Stimulated activated naive CD8-positive, alpha-beta T cell treated with anti-CD3 and anti-CD28 coated beads, Interleukin-15, Interleukin-2, amounts not matched to agents 100 U/mL and 50 U/mL, for 24 hours (primary cell): ENCODE data around the gene THOP1.

Experiments used
- ATAC-seq: fragments of 150-1000 bp; cut with Tn5 transposase; one replicate; pipeline ENCODE4 v1.10.0; 2021
- DNase-seq: peaks from one replicate; pipeline ENCODE4 v3.0.0; 2021

The THOP1 gene

DNA sequence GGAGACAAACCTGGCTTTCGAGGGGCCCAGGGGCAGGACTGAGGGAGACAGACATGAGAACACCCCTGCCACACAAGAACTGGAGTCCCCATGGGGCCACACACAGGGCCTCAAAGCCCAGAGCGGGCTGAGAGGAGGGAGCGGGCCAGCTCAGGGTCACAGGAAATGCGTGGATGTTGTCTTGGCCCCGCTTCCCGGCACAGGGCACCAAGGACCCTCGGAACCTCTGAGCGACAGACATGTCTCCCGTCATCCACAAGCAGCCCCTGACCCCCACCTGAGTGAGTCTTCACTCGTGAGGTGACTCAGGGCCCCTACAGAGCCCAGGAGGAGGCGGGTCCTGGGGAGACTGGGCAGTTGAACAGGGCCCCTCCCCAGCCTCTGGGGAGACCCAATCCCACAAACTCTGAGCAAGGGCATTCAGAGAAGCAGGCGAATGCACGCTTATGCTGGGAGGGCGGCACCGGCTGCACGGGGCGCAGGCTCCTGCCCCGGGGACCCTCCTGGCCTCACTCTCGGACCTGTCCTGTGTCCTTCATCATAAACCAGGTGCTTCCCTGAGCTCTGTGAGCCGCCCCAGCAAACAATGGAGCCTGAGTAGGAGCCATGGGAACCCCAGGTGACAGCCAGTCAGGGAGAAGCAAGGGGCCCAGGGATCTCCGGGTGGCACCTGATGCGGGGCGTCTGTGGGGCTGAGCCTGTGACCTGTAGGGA is 22.4 kb upstream of the THOP1 start:
- ATAC-seq (no peak), DNase-seq (no peak)

DNA sequence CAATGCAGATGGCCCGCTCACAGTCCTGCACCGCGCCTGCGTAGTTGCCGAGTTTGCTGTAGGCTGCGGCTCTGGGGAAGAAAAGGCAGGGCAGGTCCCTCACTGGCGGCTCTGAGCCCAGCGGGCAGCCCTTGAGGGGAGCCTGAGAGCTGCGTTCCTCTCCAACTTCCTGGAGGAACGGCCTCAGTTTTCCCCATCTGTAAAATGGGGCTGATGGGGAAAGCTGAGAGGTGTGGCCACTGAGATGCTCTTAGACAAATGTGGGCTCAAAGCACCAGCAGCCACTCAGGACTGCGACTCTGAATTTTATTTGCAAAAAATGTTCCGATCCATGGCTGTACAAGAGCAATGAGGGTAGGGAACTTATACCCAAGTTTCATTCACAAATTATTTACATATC is 21.6 kb upstream of the THOP1 start:
- DNase-seq (no peak), ATAC-seq (no peak)

DNA sequence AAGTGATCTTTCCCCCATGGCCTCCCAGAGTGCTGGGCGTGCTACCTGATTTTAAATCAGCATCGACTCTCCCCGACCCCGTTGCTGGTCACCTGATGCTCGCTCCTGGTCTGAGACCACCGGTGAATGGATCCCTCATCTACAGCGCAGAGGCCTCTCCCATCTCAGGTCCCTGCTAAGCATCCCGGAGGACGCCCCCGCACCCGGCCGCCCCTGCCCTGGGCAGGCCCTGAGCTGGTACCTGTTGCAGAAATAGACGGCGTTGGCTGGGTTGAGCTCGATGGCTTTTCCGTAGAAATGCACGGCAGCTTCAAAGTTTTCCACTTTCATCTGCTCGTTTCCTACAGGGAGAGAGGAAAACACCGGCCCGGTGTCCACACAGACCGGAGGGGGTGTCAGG is 20.4 kb upstream of the THOP1 start:
- ATAC-seq = no peak
- no peak for DNase-seq

DNA sequence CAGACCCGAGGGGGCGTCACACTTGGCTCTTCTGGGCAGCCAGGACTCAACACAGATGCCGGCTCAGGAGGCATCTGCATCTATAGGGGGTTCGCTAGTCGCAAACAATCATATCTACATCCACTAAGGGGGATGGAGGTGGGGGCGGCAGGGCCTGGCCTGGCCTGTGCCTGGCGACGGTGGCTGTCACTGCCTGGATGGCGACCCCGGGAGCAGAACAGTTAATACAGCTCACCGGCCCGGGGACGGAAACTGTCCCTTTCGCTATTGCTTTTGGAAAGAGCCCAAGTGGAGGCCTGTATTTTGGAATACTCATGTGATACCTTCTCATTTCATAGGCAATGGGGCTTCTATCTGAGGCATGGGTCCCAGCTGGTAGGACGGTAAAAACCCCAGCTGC is 19.9 kb upstream of the THOP1 start:
- ATAC-seq (no peak), DNase-seq (no peak)

DNA sequence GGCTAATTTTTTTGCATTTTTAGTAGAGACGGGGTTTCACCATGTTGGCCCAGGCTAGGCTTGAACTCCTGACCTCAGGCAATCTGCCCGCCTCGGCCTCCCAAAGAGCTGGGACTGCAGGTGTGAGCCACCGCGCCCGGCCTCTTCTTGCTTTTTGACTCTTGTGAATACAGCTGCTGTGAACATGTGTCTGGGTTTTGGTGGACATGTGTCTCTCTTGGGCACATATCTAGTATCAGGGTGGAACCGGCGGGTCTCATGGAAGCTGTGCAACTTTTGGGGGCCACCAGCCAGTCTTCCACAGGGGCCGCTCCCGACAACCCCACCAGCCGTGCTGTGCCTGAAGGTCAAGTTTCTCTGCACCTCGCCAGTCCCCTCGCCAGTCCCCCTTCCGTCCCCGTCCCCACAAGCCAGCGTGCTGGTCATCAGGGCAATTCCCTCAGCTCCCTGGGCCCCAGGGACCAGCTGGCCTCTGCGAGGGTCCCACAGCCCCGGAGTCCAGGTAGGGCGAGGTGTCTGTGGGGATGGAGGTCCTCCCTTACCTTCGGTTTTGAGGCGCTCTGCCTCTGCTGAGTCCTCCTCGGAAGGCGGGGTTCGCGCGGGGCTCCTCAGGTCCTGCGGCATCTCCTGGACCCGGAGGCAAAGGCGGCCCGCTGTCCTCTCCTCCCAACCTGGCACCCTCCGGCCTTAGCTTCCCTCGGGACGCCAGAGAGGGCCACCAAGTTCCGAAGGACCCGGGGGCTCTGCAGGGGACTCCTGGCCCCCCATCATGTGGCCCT is 18.5 kb upstream of the THOP1 start:
- DNase-seq (no peak), ATAC-seq (no peak)

DNA sequence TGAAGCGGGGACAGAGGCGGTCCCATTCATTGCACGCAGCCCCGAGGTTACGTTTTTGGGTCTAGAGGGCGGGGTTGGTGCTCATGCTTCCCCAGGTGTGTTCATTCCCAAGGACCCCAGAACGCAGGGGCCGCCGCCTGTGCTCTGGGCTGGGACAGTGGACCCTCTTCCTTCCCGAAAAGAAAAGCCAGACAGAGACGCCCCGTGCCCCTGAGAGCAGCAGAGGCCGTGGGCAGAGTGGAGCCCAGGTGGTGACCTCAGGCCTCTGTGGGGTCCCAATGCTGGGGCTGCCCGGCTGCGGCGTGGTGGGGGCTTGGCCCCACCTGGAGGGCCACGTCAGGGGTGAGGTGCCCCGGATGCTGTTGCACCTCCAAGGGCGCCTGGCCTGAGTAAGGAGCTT is 17.6 kb upstream of the THOP1 start:
- ATAC-seq (no peak), DNase-seq (no peak)

DNA sequence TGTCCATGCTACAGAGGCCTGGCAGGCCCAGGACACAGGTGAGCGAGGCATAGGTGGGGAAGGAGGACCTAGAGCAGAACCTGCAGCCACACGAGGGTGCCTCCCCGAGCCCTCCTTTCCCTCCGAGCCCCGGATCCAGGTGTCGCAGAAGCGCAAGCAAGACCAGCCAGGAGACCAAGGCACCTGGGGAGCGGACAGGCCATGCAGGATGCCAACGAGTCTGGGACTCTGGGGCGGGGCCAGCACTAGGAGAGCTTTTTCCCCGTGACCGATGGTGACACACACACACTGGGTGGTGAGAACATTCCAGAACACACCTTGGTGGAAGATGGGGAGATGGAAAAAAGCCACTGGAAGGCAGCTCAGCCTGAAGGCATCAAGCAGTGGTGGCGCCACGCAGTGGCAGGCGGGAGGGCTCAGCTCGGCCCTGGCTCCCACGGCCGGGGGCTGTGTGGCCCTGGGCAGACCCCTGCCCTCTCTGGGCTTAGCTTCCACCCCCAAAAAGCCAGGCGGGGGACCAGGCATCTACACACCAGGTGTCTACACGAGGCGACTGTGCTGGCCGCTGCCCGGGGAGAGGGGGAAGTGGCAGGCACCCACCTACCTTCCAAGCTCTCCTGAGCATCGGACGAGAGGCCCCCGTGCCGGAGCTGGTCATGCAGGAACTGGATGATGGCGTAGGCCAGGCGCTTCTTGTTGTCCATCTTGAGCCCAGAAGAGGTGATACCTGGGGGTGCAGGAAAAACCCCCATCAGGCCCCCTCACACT is 16.8 kb upstream of the THOP1 start:
- ATAC-seq (no peak), DNase-seq (no peak)

DNA sequence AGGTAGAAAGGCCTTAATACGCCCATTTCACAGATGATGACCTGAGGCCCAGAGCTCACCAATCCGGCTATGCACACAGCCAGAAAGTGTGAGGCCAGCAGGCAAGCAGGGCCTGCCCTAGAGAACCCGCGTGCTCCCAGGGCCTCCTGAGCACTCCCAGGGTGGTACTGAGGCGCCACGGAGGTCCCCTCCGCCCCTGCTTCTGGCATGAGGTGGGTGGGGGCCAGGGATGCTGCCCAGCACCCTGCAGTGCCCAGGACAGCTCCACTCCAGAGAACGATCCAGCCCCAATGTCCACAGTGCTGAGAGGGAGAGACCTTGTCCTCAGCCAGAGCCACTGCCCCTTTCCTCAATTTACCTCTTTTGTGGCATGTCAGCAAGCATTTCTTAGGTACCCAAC is 16.1 kb upstream of the THOP1 start:
- ATAC-seq (no peak), DNase-seq (no peak)

DNA sequence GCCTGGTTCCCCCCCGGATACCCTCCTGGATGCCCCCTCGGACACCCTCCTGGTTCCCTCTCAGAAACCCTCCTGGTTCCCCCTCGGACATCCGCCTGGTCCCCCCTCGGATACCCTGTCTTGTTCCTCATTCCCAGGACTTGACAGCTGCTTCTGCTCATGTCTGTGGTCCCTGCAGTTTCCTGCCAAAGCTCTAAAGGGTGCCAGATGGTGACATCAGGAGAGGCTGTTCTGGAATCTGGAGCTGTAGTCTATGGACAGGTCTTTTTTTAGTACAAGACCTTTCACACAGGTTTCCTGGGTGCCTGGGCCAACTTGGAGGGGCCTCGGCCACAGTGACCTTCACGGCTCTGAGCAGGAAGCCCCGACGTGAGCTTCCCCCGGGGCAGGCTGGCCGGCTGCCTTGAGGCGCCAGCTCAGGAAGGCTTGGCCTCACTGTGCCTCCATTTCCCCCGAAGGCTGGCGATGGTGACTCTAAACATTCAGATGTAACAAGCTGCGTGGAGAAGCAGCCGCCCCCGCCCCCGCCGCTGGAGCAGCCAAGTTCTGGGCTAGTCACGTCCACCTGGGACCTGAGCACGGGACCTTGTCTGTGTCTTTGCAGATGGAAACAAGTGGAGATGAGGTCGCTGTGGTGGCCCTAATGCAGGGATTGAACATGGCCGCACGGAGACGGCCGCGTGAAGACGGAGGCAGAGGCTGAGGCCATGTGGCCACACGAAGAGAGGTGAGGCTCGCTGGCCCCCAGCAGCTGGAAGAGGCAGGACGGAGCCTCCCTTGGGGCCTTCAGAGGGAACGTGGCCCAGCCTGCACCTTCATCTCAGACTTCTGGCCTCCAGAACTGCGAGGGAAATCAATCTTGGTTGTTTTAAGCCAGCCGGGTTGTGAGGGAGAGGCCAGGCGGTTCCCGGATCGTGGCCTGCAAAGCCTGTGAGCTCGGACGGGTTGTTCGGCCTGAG is 15.0 kb upstream of the THOP1 start:
- DNase-seq = no peak

DNA sequence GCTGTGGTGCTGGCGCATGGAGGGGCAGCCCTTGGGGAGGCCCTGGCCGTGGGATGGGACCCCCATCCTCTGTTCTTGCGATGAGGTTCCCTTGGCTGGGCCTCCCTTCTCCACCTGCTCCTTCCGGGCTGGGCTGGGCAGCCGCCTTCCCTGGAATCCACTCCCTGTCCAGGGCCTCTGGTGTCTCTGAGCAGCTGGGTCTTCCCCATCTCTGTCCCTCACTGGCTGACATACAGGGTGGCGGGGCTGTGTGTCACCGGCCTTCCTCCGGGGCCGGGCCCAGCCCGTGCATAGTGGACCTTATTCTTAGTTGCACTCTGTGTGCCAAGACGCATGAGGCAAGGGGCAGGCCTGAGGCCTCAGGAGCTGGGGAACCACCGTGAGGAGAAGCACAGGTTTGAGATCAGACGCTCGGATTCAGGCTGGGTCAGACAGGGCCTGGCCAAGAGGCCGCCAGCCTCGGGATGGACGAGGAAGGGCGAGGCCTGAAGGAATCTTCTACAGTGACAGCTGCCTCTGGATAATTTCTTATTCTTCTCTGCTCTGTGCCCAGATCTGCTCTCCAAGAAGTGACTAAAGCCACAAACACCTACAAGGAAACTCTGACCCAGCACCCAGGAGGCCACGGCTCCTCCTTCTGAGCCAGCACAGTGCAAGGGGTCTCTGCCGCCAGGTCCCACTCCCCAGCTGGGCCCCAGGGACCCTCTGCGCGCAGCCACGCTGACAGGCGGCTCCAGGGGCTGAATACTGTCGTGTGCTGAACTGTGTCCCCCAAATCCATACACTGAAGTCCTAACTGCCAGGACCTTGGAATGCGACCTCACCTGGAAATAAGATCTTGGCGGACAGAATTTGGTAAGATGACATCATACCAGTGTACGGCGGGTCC is 13.3 kb upstream of the THOP1 start:
- no peak for DNase-seq
- no peak for ATAC-seq

More for the DNA sequence above, 15.0 kb upstream of the THOP1 start:
- ATAC-seq = no peak

DNA sequence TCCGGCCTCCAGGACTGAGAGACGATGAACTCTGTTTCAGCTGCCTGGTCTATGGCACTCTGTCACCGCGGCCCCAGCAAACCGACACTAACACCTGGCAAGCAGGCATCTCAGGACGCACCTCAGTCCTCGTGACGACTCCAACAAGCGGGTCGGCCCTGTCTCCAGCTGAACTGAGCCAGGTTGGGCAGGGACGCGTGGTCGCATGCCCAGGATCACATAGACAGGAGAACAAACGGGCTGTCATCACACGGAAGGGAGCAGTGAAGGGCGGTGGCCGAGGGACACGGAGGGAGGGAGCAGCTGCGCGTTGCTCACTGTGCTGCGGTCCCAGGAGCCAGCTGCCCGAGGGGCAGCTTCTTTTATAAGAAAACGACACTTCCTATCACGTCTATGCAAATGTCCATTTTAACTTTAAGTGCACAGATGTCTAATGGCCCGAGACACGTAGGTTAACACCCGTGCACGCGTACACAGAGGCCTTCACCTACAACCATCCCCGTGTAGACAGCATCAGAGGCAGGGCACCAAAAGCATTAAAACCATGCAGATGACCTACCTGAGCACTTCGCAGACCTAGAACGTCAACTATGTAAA is 11.1 kb upstream of the THOP1 start:
- ATAC-seq = no peak
- DNase-seq = no peak

DNA sequence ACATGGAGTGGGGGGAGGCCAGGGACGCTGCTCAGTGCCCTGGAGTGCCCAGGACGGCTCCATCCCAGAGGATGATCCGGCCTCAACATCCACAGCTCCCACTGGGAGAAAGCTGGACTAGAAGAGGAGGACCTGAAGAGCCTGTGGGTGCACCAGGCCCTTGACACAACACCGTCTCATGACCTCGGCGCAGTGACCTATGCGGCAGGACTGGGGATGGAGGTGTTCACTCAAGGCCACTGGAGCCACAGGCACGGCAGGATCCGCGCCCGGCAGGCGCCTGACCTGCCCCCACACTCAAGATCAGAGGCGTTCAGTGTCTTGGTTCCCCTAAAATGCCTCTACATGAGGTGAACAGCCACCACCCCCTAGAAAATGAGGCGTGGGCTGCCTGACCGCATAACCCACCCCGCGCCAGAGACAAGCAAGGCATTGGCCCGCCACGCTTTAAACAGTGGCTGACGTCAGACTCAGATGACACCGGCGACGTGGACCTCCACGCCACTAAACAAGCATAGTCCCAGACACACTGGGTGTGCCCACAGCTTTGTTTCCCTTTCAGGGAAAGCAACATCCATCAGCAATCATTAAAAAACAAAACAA is 10.2 kb upstream of the THOP1 start:
- DNase-seq = no peak
- ATAC-seq = no peak

DNA sequence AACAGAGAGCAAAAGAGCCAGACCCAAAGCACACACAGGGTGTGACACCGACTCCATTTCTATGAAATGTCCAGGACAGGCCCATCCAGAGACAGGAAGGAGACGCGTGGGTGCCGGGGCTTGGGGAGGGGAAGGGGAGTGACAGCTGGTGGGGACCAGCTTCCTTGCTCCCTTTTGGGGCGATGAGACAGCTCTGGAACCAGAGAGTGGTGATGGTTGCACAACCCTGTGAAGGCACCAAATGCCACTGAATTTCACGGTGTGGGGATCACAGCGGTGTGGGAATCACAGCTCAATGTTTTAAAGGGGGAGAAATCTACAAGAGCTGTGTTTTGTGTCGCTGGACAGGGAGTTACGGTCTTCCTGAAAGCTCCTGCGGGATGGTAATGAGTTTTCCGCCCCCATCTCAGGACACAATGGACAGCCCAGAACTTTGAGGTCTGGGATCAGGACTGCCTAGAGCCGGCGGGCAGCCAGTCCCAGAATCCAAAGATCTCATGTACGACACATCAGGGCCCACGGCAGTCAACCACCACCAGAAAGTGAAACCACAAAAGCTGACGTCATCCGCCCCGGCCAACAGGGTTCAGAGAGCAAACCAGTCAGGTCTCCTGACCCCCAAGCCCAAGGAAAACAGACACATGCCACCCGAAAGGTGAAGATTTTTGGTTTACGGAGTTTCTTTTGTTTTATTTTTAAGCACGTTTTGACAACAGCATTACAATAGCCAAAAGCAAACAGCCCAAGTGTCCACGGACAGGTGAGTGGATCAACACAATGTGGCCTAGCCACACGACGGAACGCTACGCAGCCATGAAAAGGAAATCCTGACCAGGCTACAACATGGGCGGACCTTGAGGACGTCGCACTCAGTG is 9.5 kb upstream of the THOP1 start:
- DNase-seq (peak; percentile 82), ATAC-seq (peak; percentile 71)

DNA sequence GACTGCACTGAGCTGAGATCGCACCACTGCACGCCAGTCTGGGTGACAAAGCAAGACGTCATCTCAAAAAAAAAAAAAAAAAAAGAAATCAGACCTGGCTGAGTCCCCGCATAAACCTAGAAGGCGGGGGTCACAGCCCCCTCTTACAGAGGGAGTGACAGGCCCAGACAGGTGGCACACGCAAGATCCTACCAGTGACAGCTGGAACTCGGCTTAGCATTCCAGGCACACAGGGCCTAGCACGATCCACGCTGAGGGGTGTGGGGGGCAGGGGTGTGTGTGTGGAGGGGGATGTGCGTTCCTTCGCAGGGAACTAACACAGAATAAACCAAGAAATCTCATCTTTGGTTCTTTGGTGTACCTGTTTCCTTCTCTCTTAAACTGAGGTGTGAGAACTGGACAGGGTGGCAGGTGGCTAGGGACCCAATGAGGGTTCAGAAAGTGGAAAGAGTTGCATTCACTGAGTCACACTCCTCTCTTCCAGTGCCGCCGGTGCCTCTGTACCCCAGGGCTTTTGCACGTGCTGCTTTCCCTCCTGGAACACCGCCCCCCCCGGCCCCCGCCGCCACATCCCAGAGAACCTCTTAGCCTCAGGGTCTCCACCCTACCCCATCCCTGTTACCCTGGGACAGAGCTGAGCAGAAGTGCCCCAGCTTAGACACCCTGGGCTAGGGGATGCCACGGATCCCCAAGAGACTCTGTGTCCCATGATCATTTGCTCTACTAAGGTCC is 7.2 kb upstream of the THOP1 start:
- no peak for DNase-seq
- no peak for ATAC-seq

DNA sequence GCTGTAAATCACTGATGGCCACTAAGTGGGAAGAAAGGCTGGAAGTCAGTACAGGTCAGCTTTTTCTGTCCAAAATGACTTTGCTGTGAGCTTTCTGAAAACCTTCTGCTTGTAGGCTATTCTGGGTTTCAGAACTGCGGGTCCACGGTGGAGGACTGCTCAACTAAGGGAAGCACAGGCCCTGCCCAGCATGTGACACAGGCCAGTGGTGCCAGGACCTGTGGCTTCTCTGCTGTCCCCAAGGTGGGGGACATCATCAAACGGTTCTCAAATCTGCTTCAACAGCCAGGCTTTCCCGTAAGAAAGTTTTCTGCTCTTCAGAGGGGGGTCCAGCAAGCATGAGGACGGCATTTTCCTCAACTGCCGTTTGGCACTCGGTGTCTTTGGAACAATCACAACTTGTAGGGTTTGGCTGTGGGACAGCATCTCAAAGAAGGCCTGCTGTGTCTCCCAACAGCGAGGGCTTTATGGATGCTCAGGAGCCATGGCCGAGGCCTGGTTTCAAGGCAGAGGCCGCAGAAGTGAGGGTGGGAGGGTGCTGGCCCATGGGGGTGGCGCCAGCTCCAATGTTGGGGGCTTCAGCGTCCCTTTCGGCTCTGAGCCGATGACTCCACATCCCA is 6.1 kb upstream of the THOP1 start:
- ATAC-seq (no peak), DNase-seq (no peak)

DNA sequence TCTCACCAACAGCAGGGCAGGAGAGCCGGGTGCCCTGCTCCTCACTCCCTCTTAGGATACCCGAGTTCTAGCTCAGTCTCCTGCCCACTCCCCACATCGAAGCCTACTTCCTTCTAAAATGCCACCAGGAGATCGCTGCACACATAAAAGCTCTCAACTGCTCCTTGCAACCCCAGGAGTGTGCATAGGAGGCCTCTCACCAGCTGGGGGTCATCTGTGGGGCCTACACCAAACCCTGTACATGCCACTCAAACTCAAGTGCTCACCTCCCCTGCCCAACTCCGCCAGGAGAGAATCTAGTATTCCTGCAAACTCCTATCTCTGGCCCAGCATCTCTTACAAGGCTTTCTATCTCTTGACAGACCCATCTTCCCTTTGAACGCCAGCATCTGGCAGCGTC is 5.0 kb upstream of the THOP1 start:
- ATAC-seq (no peak), DNase-seq (no peak)

DNA sequence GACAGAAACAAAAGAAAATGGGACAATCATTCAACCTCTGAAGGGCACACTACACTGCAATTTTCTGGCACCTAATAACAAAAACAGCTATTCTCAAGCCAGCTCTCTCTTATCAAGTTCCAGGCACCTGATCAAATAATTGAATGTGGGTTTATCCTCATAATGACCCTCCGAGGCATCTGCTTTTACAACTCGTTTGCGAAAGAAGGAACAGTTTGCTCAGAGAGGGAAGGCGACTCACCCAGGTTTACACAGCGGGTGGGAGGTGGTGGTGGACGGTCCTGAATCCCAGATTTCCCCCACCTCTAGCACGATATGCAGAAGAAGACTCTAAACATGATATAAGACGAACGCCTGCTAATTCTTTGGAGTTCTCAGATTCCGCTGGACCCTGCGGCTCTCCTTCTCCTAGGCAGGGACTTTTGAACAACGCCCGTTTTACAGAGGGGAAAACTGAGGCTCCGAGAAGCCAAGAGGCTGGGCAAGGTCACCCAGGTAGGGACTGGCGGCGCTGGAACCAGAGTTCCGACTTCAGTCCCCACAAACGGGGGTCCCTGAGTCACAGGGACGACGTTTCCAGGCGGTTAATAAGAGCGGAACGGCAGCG is 2.9 kb upstream of the THOP1 start:
- DNase-seq (peak; percentile 13), ATAC-seq (no peak)
